ENCODE data around the gene SRCIN1. TPM values are rescaled to one million over a fixed set of nuclear protein-coding genes. Genes with fewer than 3 reads are reported as not detected.

Gene SRCIN1
- total RNA-seq, 1 experiment from 2014 or later, result 6.9 TPM

- no peak overlapping the region for H2BK5ac ChIP-seq (ENCODE audit: insufficient read length, low read length)
- H3K4me1 ChIP-seq (ENCODE audit: insufficient read depth, low read length), result peaks cover 28% of the 10 kb centered on the region; the same call in 1 of the 2 replicates
- H3K9ac ChIP-seq (ENCODE audit: extremely low read depth, insufficient read length, low read length), result no peak overlapping the region
- DNase-seq, result peak; percentile 99
- Mint-ChIP-seq H3K9me3 (peaks cover 11 to 12% of the 10 kb centered on the region in 2 experiments), H3K4me1 (peaks cover 45 to 58% of the 10 kb centered on the region in 2 experiments), H3K36me3 (ENCODE audit: insufficient read depth in 1 of 3, low read depth in 3 of 3) (peaks cover 2 to 13% (median 8%) of the 10 kb centered on the region in 3 experiments; a peak in 5 of 7 replicates), H3K4me3 (peak overlapping the region in 1 of 2 experiments; percentile 67; a peak in 3 of 5 replicates), H3K27ac (peak overlapping the region; percentile 81 to 99 (median 97)), H3K27me3 (ENCODE audit: low read depth) (peaks cover 18% of the 10 kb centered on the region)
- H2BK12ac ChIP-seq (ENCODE audit: insufficient read length, low read depth, low read length), result peak overlapping the region; percentile 64
- no peaks in the 10 kb centered on the region for H3K79me1 ChIP-seq (ENCODE audit: insufficient read depth, low read depth, low read length, poor library complexity, severe bottlenecking)
- no peak overlapping the region for H3K56ac ChIP-seq (ENCODE audit: insufficient read length, low read depth, low read length)
- H2BK120ac ChIP-seq (ENCODE audit: low read depth, low read length, poor library complexity, severe bottlenecking), result peak overlapping the region; percentile 10
- no peak overlapping the region for H4K5ac ChIP-seq (ENCODE audit: insufficient read length, low read depth, low read length)
- H4K91ac ChIP-seq (ENCODE audit: insufficient read length, low read depth, low read length), result no peak overlapping the region
- peak overlapping the region; percentile 23 for H3K18ac ChIP-seq (ENCODE audit: insufficient read length, low read depth, low read length)
- no peak overlapping the region for H2BK20ac ChIP-seq (ENCODE audit: low read depth, low read length, poor library complexity, severe bottlenecking)
- no peak overlapping the region for H2AK5ac ChIP-seq (ENCODE audit: insufficient read length, low read length)
- no peak overlapping the region for H4K8ac ChIP-seq (replicated peaks; ENCODE audit: insufficient read length, low read depth, low read length)
- H3K23me2 ChIP-seq (ENCODE audit: insufficient read length, low read depth, low read length, poor library complexity, severe bottlenecking), result peaks cover under 1% of the 10 kb centered on the region
- TF ChIP-seq CTCF (conservative IDR thresholded peaks at IDR 0.05), result peak; percentile 61
- no peaks in the 10 kb centered on the region for H3K79me2 ChIP-seq (ENCODE audit: insufficient read depth, low read length)
- no peaks in the 10 kb centered on the region for H3K9me3 ChIP-seq (ENCODE audit: control insufficient read depth, low read depth, low read length)
- H4K20me1 ChIP-seq (ENCODE audit: control insufficient read depth, insufficient read depth, insufficient read length), result no peaks in the 10 kb centered on the region
- H3K4me2 ChIP-seq (ENCODE audit: insufficient read depth, insufficient read length, low read length), result peak overlapping the region; percentile 9
- no peak overlapping the region for H3T11ph ChIP-seq (ENCODE audit: low read length)
- H3K14ac ChIP-seq (ENCODE audit: insufficient read depth, low read length), result peak overlapping the region; percentile 67; the same call in 1 of the 2 replicates
- no CpG with 5 or more reads among the region's 9 CpGs for WGBS (ENCODE audit: extremely low coverage, insufficient read length, low lambda C conversion rate)
- H3K4ac ChIP-seq (ENCODE audit: low read depth, low read length), result no peak overlapping the region
- no peak overlapping the region for H3K23ac ChIP-seq (ENCODE audit: insufficient read length, low read depth, low read length)
- H3K27me3 ChIP-seq (ENCODE audit: insufficient read depth, low read length), result peaks cover 5% of the 10 kb centered on the region; the same call in 1 of the 2 replicates
- H3K27ac ChIP-seq (ENCODE audit: insufficient read length, low read depth, low read length), result peak overlapping the region; percentile 19
- H2BK15ac ChIP-seq (ENCODE audit: low read depth, low read length), result no peak overlapping the region
- H2AFZ ChIP-seq (ENCODE audit: low read length), result no peak overlapping the region
These were observed 3.7 kb upstream of the SRCIN1 start for GRCh38 chr17:38609280-38610031.

Data from H9 (cell line).